Iris pigment epithelial cell (primary cell): Measurements from ENCODE around the gene KIR2DL3.
"Not testable (repeated sequence)": the region's sequence is repeated elsewhere in the genome, so short reads cannot be mapped to it uniquely, and the experiment has no call there.

Experiments used
- DNase-seq: peaks from one replicate; pipeline ENCODE4 v3.0.0-alpha.2; 2011; ENCODE audit warnings: low read depth

Gene KIR2DL3

GRCh38 chr19:54744080-54744479 lies 5.8 kb downstream of the KIR2DL3 start:
- DNase-seq = not testable (repeated sequence)

- not testable (repeated sequence) for DNase-seq
Observed at GRCh38 chr19:54747614-54748322, 9.5 kb downstream of the KIR2DL3 start.

- not testable (repeated sequence) for DNase-seq
Observed at GRCh38 chr19:54750276-54750675, 12.0 kb downstream of the KIR2DL3 start.

GRCh38 chr19:54756204-54757110 lies 18.1 kb downstream of the KIR2DL3 start:
- DNase-seq = not testable (repeated sequence)

GRCh38 chr19:54758577-54758976 lies 20.3 kb downstream of the KIR2DL3 start:
- DNase-seq = not testable (repeated sequence)

- DNase-seq = not testable (repeated sequence)
Observed at GRCh38 chr19:54764219-54764618, 25.9 kb downstream of the KIR2DL3 start.

- DNase-seq = not testable (repeated sequence)
Observed at GRCh38 chr19:54766464-54766863, 28.2 kb downstream of the KIR2DL3 start.

- DNase-seq = not testable (repeated sequence)
Observed at GRCh38 chr19:54769646-54770045, 31.3 kb downstream of the KIR2DL3 start, which contains the start of gene KIR2DL1. Gene KIR2DL1, plus strand, starts transcription at chr19:54769793. Its CDS starts 58 bp downstream, at chr19:54769851.

GRCh38 chr19:54770511-54770910 lies 32.2 kb downstream of the KIR2DL3 start:
- not testable (repeated sequence) for DNase-seq

GRCh38 chr19:54771018-54771960 lies 33.0 kb downstream of the KIR2DL3 start:
- DNase-seq = not testable (repeated sequence)

- DNase-seq = not testable (repeated sequence)
Observed at GRCh38 chr19:54772666-54773065, 34.4 kb downstream of the KIR2DL3 start.

- not testable (repeated sequence) for DNase-seq
Observed at GRCh38 chr19:54775095-54775815, 36.9 kb downstream of the KIR2DL3 start.

- not testable (repeated sequence) for DNase-seq
Observed at GRCh38 chr19:54775830-54776229, 37.5 kb downstream of the KIR2DL3 start.

- not testable (repeated sequence) for DNase-seq
Observed at GRCh38 chr19:54777851-54778250, 39.5 kb downstream of the KIR2DL3 start.

GRCh38 chr19:54778896-54779295 lies 40.6 kb downstream of the KIR2DL3 start:
- DNase-seq = not testable (repeated sequence)

GRCh38 chr19:54782916-54783315 lies 44.6 kb downstream of the KIR2DL3 start:
- not testable (repeated sequence) for DNase-seq

GRCh38 chr19:54786091-54786723 lies 47.9 kb downstream of the KIR2DL3 start:
- not testable (repeated sequence) for DNase-seq

- DNase-seq = not testable (repeated sequence)
Observed at GRCh38 chr19:54788154-54788553, 49.8 kb downstream of the KIR2DL3 start.

- DNase-seq = no peak
Observed at GRCh38 chr19:54790711-54791110, 52.4 kb downstream of the KIR2DL3 start.

GRCh38 chr19:54791476-54791875 lies 53.2 kb downstream of the KIR2DL3 start:
- DNase-seq = no peak
